Endothelial cell of umbilical vein (primary cell): Measurements from ENCODE around the gene USP48. TPM values are rescaled to one million over a fixed set of nuclear protein-coding genes. Genes with fewer than 3 reads are reported as not detected.
A peak's percentile ranks its signal among the peaks of the same experiment; 100 is the strongest.

Source experiments
- BruUV-seq: library from RNA; stranded (reverse); fragments of 400-500 nt; replicated peaks from 2 replicates; lab custom pipeline; 2021; lab: Mats Ljungman, UMichigan
- CTCF ChIA-PET: fragments of 300-600, 350-600 bp; sonication (Branson Sonifier 250); formaldehyde crosslinking; loops from one replicate; lab custom pipeline; 2021; ENCODE audit warnings: antibody characterized with exemption, inconsistent platforms; lab: Charles Lee
- POLR2A ChIA-PET: fragments of 300-600, 350-600 bp; sonication (Branson Sonifier 250); formaldehyde crosslinking; loops from one replicate; lab custom pipeline; 2021; ENCODE audit warnings: antibody characterized with exemption, inconsistent platforms; lab: Charles Lee
- DNase-seq: peaks from one replicate; pipeline ENCODE4 v3.0.0-alpha.2; 2011; ENCODE audit warnings: low read depth, low spot score
- FAIRE-seq: peaks from 2 replicates; lab custom pipeline; 2011; peaks lifted over from hg19 to GRCh38; lab: Jason Lieb, UNC
- H2AFZ ChIP-seq: 2 replicates; pipeline ENCODE4 v1.6.0; 2012; ENCODE audit warnings: low read depth, low read length, control low read depth, inconsistent platforms
- H3K27ac ChIP-seq: 2 replicates; pipeline ENCODE4 v1.5.1; 2011; ENCODE audit warnings: low read depth, mild to moderate bottlenecking, control low read depth, low read length, moderate library complexity; ENCODE audit not compliant: insufficient read depth
- H3K27me3 ChIP-seq, 2 experiments: 2 replicates each; pipeline versions ENCODE4 v1.6.0 to v1.6.1; 2011; ENCODE audit warnings: low read length in 2 of 2, mixed read lengths in 1 of 2; ENCODE audit not compliant: control insufficient read depth in 2 of 2, insufficient read depth in 2 of 2
- H3K36me3 ChIP-seq, 2 experiments: 2 replicates in 1 of 2; 3 replicates in 1 of 2; pipeline ENCODE4 v1.5.1; 2011; ENCODE audit warnings: low read length in 2 of 2, mild to moderate bottlenecking in 1 of 2, moderate library complexity in 1 of 2; ENCODE audit not compliant: control insufficient read depth in 2 of 2, insufficient read depth in 2 of 2; ENCODE audit errors: extremely low read depth in 1 of 2
- H3K4me1 ChIP-seq: 3 replicates; pipeline ENCODE4 v1.5.1; 2011; ENCODE audit warnings: mild to moderate bottlenecking, low read length; ENCODE audit not compliant: control insufficient read depth, insufficient read depth; ENCODE audit errors: extremely low read depth
- H3K4me2 ChIP-seq: 2 replicates; pipeline ENCODE4 v1.6.1; 2011; ENCODE audit warnings: low read length, control low read depth, mixed read lengths; ENCODE audit not compliant: insufficient read depth
- H3K4me3 ChIP-seq, 3 experiments: fragments of 200-600 bp in 1 of 3; sonication (generic), shearing (Covaris generic) in 1 of 3; replicated peaks in 1 of 3; 2 replicates each; pipeline ENCODE4 v1.5.1; 2011 to 2016; ENCODE audit warnings: control low read depth in 3 of 3, low read length in 3 of 3, mild to moderate bottlenecking in 2 of 3, inconsistent platforms in 1 of 3, low read depth in 1 of 3, moderate library complexity in 1 of 3; ENCODE audit not compliant: insufficient read depth in 1 of 3
- H3K79me2 ChIP-seq: 2 replicates; pipeline ENCODE4 v1.6.0; 2012; ENCODE audit warnings: low read length, inconsistent platforms; ENCODE audit not compliant: control insufficient read depth, insufficient read depth
- H3K9ac ChIP-seq: replicated peaks from 2 replicates; pipeline ENCODE3; 2011; ENCODE audit warnings: low read length, control low read depth; ENCODE audit not compliant: insufficient read depth; ENCODE audit errors: extremely low read depth
- H3K9me1 ChIP-seq: replicated peaks from 3 replicates; pipeline ENCODE4 v1.6.0; 2011; ENCODE audit warnings: mild to moderate bottlenecking, low read length; ENCODE audit not compliant: control insufficient read depth, insufficient read depth; ENCODE audit errors: extremely low read depth
- H3K9me3 ChIP-seq: replicated peaks from 2 replicates; pipeline ENCODE4 v1.5.1; 2012; ENCODE audit warnings: low read length, inconsistent platforms; ENCODE audit not compliant: control insufficient read depth, insufficient read depth
- H4K20me1 ChIP-seq: replicated peaks from 2 replicates; pipeline ENCODE3; 2011; ENCODE audit warnings: mild to moderate bottlenecking, low read length; ENCODE audit not compliant: control insufficient read depth, insufficient read depth; ENCODE audit errors: extremely low read depth
- EZH2 ChIP-seq: IDR thresholded peaks from 2 replicates; pipeline ENCODE4 v1.6.1; 2012; ENCODE audit warnings: borderline replicate concordance, low read depth, mild to moderate bottlenecking, moderate library complexity, low read length, inconsistent platforms; ENCODE audit not compliant: severe bottlenecking
- FOS ChIP-seq: IDR thresholded peaks from 2 replicates; pipeline ENCODE4 v1.6.1; 2011; ENCODE audit warnings: mild to moderate bottlenecking, low read length, moderate library complexity, borderline replicate concordance; ENCODE audit not compliant: insufficient read depth
- POLR2A ChIP-seq: IDR thresholded peaks from 2 replicates; pipeline ENCODE4 v1.6.1; 2012; ENCODE audit warnings: low read depth, mild to moderate bottlenecking, control low read depth, low read length
- POLR2AphosphoS5 ChIP-seq: IDR thresholded peaks from 2 replicates; pipeline ENCODE4 v1.6.1; 2012; ENCODE audit warnings: low read depth, mild to moderate bottlenecking, control low read depth, low read length, moderate library complexity; ENCODE audit not compliant: insufficient read depth
- dilution Hi-C: fragments of 300-500 bp; cut with MboI; formaldehyde crosslinking; loops from one replicate; pipeline ENCODE4 v1.15.0; 2019; ENCODE audit warnings: low sequenced_read_pairs; ENCODE audit not compliant: extremely low pct_ligation_motif_present
- intact Hi-C: fragments of 100-400 bp; cut with micrococcal nuclease; formaldehyde crosslinking; loops from one replicate; pipeline ENCODE4 v1.10.0; 2022
- polyA plus RNA-seq, 4 experiments: library from polyadenylated mRNA; depleted of rRNA in 3 of 4; stranded (reverse) in 3 of 4; unstranded in 1 of 4; fragments of >200 nt; gene quantifications; 2 replicates each; pipeline versions ENCODE4 v1.2.1 to v1.2.3, GENCODE V29; 2011 to 2012; ENCODE audit warnings: missing spikeins in 1 of 4
- total RNA-seq: library from RNA; stranded (reverse); gene quantifications from 2 replicates; pipeline ENCODE4 v1.2.3, GENCODE V29; 2021

Gene USP48
- total and polyA plus RNA-seq, 2 donors (not counting 3 experiments of a cell fraction or from before 2014, with no cell fraction given) = 27.2 to 149 TPM

DNA sequence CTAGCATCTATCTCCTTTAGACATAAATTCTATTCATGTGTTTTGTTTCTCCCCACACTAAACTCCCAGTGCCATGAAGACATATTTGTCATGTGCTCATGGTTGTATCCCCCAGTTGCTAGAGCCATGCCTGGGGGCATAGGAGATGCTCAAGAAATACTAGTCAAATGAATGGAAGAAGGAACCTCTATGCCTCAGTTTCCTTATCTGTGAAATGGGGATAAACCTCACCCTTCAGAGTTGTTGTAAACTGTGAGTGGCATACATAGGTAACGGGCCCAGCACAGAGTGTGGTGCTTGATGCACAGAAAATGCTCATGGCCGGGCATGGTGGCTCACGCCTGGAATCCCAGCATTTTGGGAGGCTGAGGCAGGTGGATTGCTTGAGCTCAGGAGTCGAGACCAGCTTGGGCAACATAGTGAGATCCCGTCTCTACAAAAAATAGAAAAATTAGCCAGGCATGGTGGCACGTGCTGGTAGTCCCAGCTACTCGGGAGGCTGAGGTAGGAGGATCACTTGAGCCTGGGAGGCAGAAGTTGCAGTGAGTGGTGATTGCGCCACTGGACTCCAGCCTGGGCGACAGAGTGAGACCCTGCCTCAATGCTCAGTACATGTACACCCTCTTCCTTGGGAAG, 37.8 kb upstream of the USP48 start:
- dilution Hi-C loops = no loop called here
- Histone ChIP-seq H3K79me2 (no peaks in the 10 kb centered on the region), H3K9me3 (no peaks in the 10 kb centered on the region), H3K9ac (no peak overlapping the region), H3K4me1 (peaks cover 25% of the 10 kb centered on the region), H4K20me1 (no peaks in the 10 kb centered on the region), H3K27ac (no peak overlapping the region), H2AFZ (no peak overlapping the region), H3K4me3 (no peak overlapping the region), H3K27me3 (no peaks in the 10 kb centered on the region), H3K4me2 (no peak overlapping the region), H3K9me1 (no peaks in the 10 kb centered on the region), H3K36me3 (peaks cover 30 to 48% of the 10 kb centered on the region in 2 experiments)
- no TSS peak for BruUV-seq
- ChIA-PET POLR2A (no interaction called here), CTCF (no interaction called here)
- TF ChIP-seq POLR2A = peak; percentile 40
- peak; percentile 8 for TF ChIP-seq POLR2AphosphoS5
- no peak for TF ChIP-seq EZH2
- FAIRE-seq = no peak
- DNase-seq = no peak
- intact Hi-C loops = no loop called here

DNA sequence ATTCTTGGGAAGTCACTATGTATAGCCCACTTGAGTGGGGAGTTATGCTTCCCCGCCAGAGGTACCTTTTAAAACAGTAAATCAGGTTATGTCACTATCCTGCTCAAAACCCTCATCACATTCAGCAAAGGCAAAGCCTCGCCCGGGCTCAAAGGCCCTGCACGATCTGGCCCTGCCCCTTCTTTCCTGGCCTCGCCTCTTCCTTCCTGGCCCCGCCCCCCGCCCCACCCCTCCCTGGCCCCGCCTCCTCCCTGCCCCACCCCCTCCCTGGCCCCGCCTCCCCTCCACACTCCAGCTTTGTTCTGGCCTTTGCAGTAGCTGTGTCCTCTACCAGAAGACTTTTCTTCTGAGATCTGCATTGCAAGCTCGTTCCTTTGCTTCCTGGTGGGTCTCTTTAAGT, 35.7 kb upstream of the USP48 start:
- no peak overlapping the region for H3K9ac ChIP-seq
- peak; percentile 45 for TF ChIP-seq POLR2AphosphoS5
- TF ChIP-seq POLR2A = peak; percentile 34
- TF ChIP-seq FOS = no peak
- POLR2A ChIA-PET = no interaction called here
- intact Hi-C loops = loop anchor here (5.0 kb wide), 1 partner anchor 116 kb away; no protein-coding TSS in a partner anchor
- no peak overlapping the region for H3K4me2 ChIP-seq
- no peak overlapping the region for H3K27ac ChIP-seq
- H3K4me3 ChIP-seq = no peak overlapping the region
- no peaks in the 10 kb centered on the region for H3K9me3 ChIP-seq
- DNase-seq = no peak
- no peaks in the 10 kb centered on the region for H3K79me2 ChIP-seq
- dilution Hi-C loops = no loop called here
- H3K27me3 ChIP-seq = no peaks in the 10 kb centered on the region
- H3K36me3 ChIP-seq = peaks cover 17 to 31% of the 10 kb centered on the region in 2 experiments
- peak; percentile 67 for FAIRE-seq
- BruUV-seq = no TSS peak
- no peaks in the 10 kb centered on the region for H4K20me1 ChIP-seq
- CTCF ChIA-PET = no interaction called here
- H3K9me1 ChIP-seq = no peaks in the 10 kb centered on the region
- no peak overlapping the region for H2AFZ ChIP-seq
- H3K4me1 ChIP-seq = peaks cover 25% of the 10 kb centered on the region
